Measurements from ENCODE around the gene ATP2A2. TPM values are rescaled to one million over a fixed set of nuclear protein-coding genes. Genes with fewer than 3 reads are reported as not detected.
A peak's percentile ranks its signal among the peaks of the same experiment; 100 is the strongest.

Gene ATP2A2
- total and polyA plus RNA-seq, 2 of the 4 experiments (the other 2 are of a cell fraction) = 166 to 225 TPM

DNA sequence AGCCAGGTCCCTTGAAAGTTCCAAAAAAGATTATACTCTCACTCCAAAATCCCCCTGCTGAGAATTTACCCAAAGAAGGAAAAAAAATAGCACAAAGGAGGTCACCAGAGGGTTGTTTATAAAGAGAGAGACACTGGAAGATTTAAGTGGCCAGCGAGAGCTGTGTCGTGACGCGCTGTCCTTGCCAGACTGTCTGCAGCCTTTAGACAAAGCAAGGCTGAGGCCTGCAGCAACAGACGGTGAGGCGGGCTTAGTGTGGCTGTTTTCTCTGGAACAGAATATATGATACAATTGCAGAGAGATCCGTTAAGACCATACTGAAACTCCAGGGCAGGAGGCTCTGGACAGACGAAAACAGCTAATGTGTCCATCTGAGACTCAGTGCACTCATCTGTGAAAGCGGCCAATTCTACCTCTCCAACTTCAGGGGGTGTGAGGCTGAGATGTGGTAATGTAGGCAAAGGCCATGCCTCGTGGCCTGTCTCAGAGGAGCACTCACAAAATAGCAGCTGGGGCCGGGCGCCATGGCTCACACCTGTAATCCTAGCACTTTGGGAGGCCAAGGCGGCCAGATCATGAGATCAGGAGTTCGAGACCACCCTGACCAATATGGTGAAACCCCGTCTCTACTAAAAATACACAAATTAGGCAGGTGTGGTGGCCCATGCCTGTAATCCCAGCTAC lies 86.3 kb downstream of the ATP2A2 start:
- peak overlapping the region; percentile 53 for H2AK9ac ChIP-seq (replicated peaks; ENCODE audit: low read depth, low read length, poor library complexity)
- H2BK15ac ChIP-seq (ENCODE audit: low read depth, low read length) = no peak overlapping the region
- H3K9ac ChIP-seq (ENCODE audit: low read depth, low read length) = peak overlapping the region; percentile 61
- H3K9me3 ChIP-seq (ENCODE audit: control insufficient read depth, insufficient read depth, low read length) = no peaks in the 10 kb centered on the region
- peak; percentile 67 for ATAC-seq (ENCODE audit: low read depth)
- peak overlapping the region; percentile 74; the same call in 1 of the 2 replicates for H3K23ac ChIP-seq (ENCODE audit: low read depth, low read length)
- H3K27ac ChIP-seq (ENCODE audit: insufficient read depth, low read length) = peak overlapping the region; percentile 57
- no peak overlapping the region for H3K4me3 ChIP-seq (ENCODE audit: insufficient read depth, low read depth, low read length)
- peaks cover 6% of the 10 kb centered on the region; the same call in 1 of the 2 replicates for H3K9me1 ChIP-seq (ENCODE audit: insufficient read depth, low read length)
- CTCF ChIA-PET = interaction anchor here (1.7 kb wide), 1 partner anchor 9 kb away, joined by 13 read pairs; no protein-coding TSS in a partner anchor
- BruUV-seq (replicated peaks) = no TSS peak
- WGBS, 2 experiments (ENCODE audit: extremely low coverage in 2 of 2, insufficient read length in 1 of 2) = 43% methylated on average over 6 of the region's 15 CpGs; no CpG with 5 or more reads in 1 of the 2 experiments
- H3K4ac ChIP-seq (ENCODE audit: low read depth, low read length) = peak overlapping the region; percentile 69
- intact Hi-C loops (cut with micrococcal nuclease) = no loop called here
- no peaks in the 10 kb centered on the region for H3K27me3 ChIP-seq (ENCODE audit: control insufficient read depth, insufficient read depth, low read length)
- H3K36me3 ChIP-seq (ENCODE audit: control insufficient read depth, insufficient read depth, low read length) = peaks cover 11% of the 10 kb centered on the region
- H3K56ac ChIP-seq (ENCODE audit: extremely low read depth, insufficient read depth, low read length) = no peak overlapping the region
- peak overlapping the region; percentile 85 for H2AFZ ChIP-seq (replicated peaks; ENCODE audit: low read length, poor library complexity)
- dilution Hi-C loops (cut with HindIII; ENCODE audit: low sequenced_read_pairs, unreplicated experiment) = no loop called here
- H3K14ac ChIP-seq (replicated peaks; ENCODE audit: low read depth, low read length) = peak overlapping the region; percentile 82
- no peak overlapping the region; the same call in 1 of the 2 replicates for H2AK5ac ChIP-seq (ENCODE audit: low read depth, low read length)
- H4K91ac ChIP-seq (ENCODE audit: insufficient read depth, low read depth, low read length) = peak overlapping the region; percentile 65; the same call in 1 of the 2 replicates
- H3K4me2 ChIP-seq (ENCODE audit: low read depth, low read length) = no peak overlapping the region
- H2BK5ac ChIP-seq (ENCODE audit: low read depth, low read length, poor library complexity, severe bottlenecking) = peak overlapping the region; percentile 28
- POLR2A ChIA-PET (ENCODE audit: unreplicated experiment) = no interaction called here
- no peak overlapping the region; the same call in 1 of the 2 replicates for H2BK20ac ChIP-seq (ENCODE audit: low read depth, low read length)
- in situ Hi-C loops (cut with MboI; ENCODE audit: low sequenced_read_pairs) = no loop called here
- peak overlapping the region; percentile 78 for H3K18ac ChIP-seq (ENCODE audit: low read depth, low read length)
- H4K20me1 ChIP-seq (ENCODE audit: insufficient read depth, low read length) = no peaks in the 10 kb centered on the region
- TF ChIP-seq CEBPB (IDR thresholded peaks at IDR 0.05; ENCODE audit: low read depth, low read length) = no peak
- no peaks in the 10 kb centered on the region for H3K79me1 ChIP-seq (ENCODE audit: low read depth in 1 of 2, low read length in 2 of 2)
- DNase-seq = peak; percentile 40
- H2BK120ac ChIP-seq (ENCODE audit: low read depth, low read length) = peak overlapping the region; percentile 44
- H4K8ac ChIP-seq (ENCODE audit: low read depth in 2 of 2, low read length in 2 of 2) = peak overlapping the region; percentile 17 to 94; a peak in 3 of 4 replicates
- H3K4me1 ChIP-seq (ENCODE audit: control insufficient read depth, insufficient read depth, low read length) = peaks cover 13% of the 10 kb centered on the region
- H4K5ac ChIP-seq (ENCODE audit: low read depth, low read length) = peak overlapping the region; percentile 97
